Chondrocyte (in vitro differentiated cells): ENCODE data around the gene EXOC2. TPM values are rescaled to one million over a fixed set of nuclear protein-coding genes. Genes with fewer than 3 reads are reported as not detected.
A peak's percentile ranks its signal among the peaks of the same experiment; 100 is the strongest.

Experiments used
- DNase-seq: peaks from one replicate; pipeline ENCODE4 v3.0.0; 2021; ENCODE audit warnings: mixed read lengths, low spot score
- H3K27ac Mint-ChIP-seq: one replicate; pipeline ENCODE4 v1.8.0; 2021; ENCODE audit warnings: mild to moderate bottlenecking, moderate library complexity, mixed read lengths; ENCODE audit not compliant: unreplicated experiment
- H3K27me3 Mint-ChIP-seq: 2 replicates; pipeline ENCODE4 v1.8.0; 2021; ENCODE audit warnings: low read depth, mixed read lengths
- H3K36me3 Mint-ChIP-seq: 2 replicates; pipeline ENCODE4 v1.8.0; 2021; ENCODE audit warnings: low read depth, mixed read lengths
- H3K4me1 Mint-ChIP-seq: 2 replicates; pipeline ENCODE4 v1.8.0; 2021; ENCODE audit warnings: low read depth, mild to moderate bottlenecking, mixed read lengths
- H3K4me3 Mint-ChIP-seq: one replicate; pipeline ENCODE4 v1.8.0; 2021; ENCODE audit warnings: mild to moderate bottlenecking, moderate library complexity, mixed read lengths; ENCODE audit not compliant: unreplicated experiment
- H3K9me3 Mint-ChIP-seq: 2 replicates; pipeline ENCODE4 v1.8.0; 2021; ENCODE audit warnings: low read depth, mixed read lengths
- total RNA-seq: library from RNA; stranded (reverse); gene quantifications from 3 replicates; pipeline ENCODE4 v1.2.1, GENCODE V29; 2021
- TF ChIP-seq, protein P1 (sequence below): fragments of 200-600 bp; sonication (generic); IDR thresholded peaks from 2 replicates; pipeline ENCODE4 v1.5.0; 2021; ENCODE audit warnings: antibody characterized with exemption, mild to moderate bottlenecking, moderate library complexity

The EXOC2 gene
- total RNA-seq, 1 donor from 2014 or later, result 27.5 TPM

GRCh38 chr6:686497-686896 lies 6.4 kb downstream of the EXOC2 start:
- no peaks in the 10 kb centered on the region for H3K36me3 Mint-ChIP-seq
- H3K4me3 Mint-ChIP-seq, result no peak overlapping the region
- no peaks in the 10 kb centered on the region for H3K9me3 Mint-ChIP-seq
- H3K4me1 Mint-ChIP-seq, result peaks cover 54% of the 10 kb centered on the region
- no peak for DNase-seq
- H3K27me3 Mint-ChIP-seq, result no peaks in the 10 kb centered on the region
- H3K27ac Mint-ChIP-seq, result peak overlapping the region; percentile 18
- TF ChIP-seq, protein P1, sequence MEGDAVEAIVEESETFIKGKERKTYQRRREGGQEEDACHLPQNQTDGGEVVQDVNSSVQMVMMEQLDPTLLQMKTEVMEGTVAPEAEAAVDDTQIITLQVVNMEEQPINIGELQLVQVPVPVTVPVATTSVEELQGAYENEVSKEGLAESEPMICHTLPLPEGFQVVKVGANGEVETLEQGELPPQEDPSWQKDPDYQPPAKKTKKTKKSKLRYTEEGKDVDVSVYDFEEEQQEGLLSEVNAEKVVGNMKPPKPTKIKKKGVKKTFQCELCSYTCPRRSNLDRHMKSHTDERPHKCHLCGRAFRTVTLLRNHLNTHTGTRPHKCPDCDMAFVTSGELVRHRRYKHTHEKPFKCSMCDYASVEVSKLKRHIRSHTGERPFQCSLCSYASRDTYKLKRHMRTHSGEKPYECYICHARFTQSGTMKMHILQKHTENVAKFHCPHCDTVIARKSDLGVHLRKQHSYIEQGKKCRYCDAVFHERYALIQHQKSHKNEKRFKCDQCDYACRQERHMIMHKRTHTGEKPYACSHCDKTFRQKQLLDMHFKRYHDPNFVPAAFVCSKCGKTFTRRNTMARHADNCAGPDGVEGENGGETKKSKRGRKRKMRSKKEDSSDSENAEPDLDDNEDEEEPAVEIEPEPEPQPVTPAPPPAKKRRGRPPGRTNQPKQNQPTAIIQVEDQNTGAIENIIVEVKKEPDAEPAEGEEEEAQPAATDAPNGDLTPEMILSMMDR, result peak; percentile 73

- peak overlapping the region; percentile 96 for H3K27ac Mint-ChIP-seq
- DNase-seq, result no peak
- no peaks in the 10 kb centered on the region for H3K27me3 Mint-ChIP-seq
- TF ChIP-seq, protein P1, result no peak
- no peaks in the 10 kb centered on the region for H3K36me3 Mint-ChIP-seq
- H3K9me3 Mint-ChIP-seq, result no peaks in the 10 kb centered on the region
- peak overlapping the region; percentile 11 for H3K4me3 Mint-ChIP-seq
- peaks cover 59% of the 10 kb centered on the region for H3K4me1 Mint-ChIP-seq
These were observed 7.9 kb downstream of the EXOC2 start for GRCh38 chr6:684831-685636.

DNA sequence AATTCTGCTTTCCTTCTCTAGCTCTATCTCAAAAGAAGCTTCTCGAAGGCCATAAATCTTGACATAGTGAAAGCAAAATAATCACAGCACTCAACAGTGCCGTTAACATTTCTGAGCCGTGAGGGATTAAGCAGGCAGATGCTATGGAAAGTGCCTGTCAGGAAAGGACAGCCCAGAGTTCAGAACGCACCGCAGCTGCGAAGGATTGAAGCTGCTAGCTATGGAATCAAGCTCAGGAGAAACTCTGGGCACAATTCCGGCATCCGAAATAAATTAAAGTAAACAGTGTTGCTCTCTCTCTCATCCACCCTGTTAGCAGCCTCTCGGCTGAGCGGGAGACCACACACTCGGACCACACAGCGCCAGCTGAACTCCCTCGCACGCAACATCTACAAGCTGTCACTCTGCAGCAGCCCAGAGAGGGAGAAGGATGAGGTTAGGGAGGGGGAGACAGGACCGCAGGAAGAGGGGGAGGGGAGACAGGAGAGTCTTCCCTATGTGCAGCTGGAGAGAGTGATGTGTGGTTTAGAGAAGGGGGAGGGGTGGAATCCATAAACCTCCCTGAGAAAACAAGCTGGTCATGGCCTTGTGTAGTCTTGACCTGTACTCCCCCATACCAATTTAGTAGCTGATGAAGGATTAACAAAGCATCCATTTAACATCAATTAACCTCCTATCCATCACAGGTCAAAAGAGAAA lies 9.0 kb downstream of the EXOC2 start:
- no peaks in the 10 kb centered on the region for H3K27me3 Mint-ChIP-seq
- H3K4me1 Mint-ChIP-seq, result peaks cover 62% of the 10 kb centered on the region
- H3K27ac Mint-ChIP-seq, result peak overlapping the region; percentile 98
- TF ChIP-seq, protein P1, result no peak
- H3K4me3 Mint-ChIP-seq, result peak overlapping the region; percentile 63
- no peak for DNase-seq
- H3K9me3 Mint-ChIP-seq, result no peaks in the 10 kb centered on the region
- H3K36me3 Mint-ChIP-seq, result no peaks in the 10 kb centered on the region

GRCh38 chr6:680666-681340 lies 12.1 kb downstream of the EXOC2 start:
- Mint-ChIP-seq H3K27ac (peak overlapping the region; percentile 83), H3K36me3 (no peaks in the 10 kb centered on the region), H3K27me3 (no peaks in the 10 kb centered on the region), H3K4me1 (peaks cover 75% of the 10 kb centered on the region), H3K9me3 (no peaks in the 10 kb centered on the region), H3K4me3 (no peak overlapping the region)
- TF ChIP-seq, protein P1, result no peak
- no peak for DNase-seq

DNA sequence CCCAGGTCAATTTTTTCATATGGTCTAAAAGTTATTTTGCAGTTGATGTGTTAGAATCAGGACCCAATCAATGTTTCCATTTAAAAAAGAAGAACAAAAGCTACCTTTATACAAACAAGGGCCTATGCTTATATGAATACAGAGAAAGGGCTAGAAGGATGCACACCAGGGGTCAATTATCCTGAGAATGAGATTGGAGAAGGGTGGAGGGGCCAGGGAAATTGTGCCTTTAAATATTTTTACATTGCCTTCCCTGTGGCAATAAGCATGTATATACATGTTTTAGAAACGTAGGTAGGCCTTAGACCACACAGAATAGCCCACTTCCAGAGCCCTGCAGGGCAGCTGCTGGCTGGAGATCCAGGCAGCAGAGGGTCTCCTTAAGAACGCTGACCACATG lies 12.7 kb downstream of the EXOC2 start:
- H3K36me3 Mint-ChIP-seq, result no peaks in the 10 kb centered on the region
- H3K4me3 Mint-ChIP-seq, result no peak overlapping the region
- DNase-seq, result no peak
- H3K9me3 Mint-ChIP-seq, result no peaks in the 10 kb centered on the region
- no peaks in the 10 kb centered on the region for H3K27me3 Mint-ChIP-seq
- H3K4me1 Mint-ChIP-seq, result peaks cover 72% of the 10 kb centered on the region
- TF ChIP-seq, protein P1, result no peak
- H3K27ac Mint-ChIP-seq, result peak overlapping the region; percentile 83
